Endothelial cell (in vitro differentiated cells): ENCODE data around the gene ARHGEF19. TPM values are rescaled to one million over a fixed set of nuclear protein-coding genes. Genes with fewer than 3 reads are reported as not detected.

Experiments used
- DNase-seq: peaks from one replicate; pipeline ENCODE4 v3.0.0; 2021; ENCODE audit warnings: low spot score
- H3K27ac Mint-ChIP-seq: one replicate; pipeline ENCODE4 v1.8.0; 2021; ENCODE audit warnings: mixed read lengths, inconsistent platforms; ENCODE audit not compliant: unreplicated experiment
- H3K27me3 Mint-ChIP-seq: one replicate; pipeline ENCODE4 v1.8.0; 2021; ENCODE audit warnings: mild to moderate bottlenecking, moderate library complexity, mixed read lengths, inconsistent platforms; ENCODE audit not compliant: unreplicated experiment
- H3K36me3 Mint-ChIP-seq: one replicate; pipeline ENCODE4 v1.8.0; 2021; ENCODE audit warnings: mild to moderate bottlenecking, low read depth, mixed read lengths, inconsistent platforms; ENCODE audit not compliant: unreplicated experiment
- H3K4me1 Mint-ChIP-seq: one replicate; pipeline ENCODE4 v1.8.0; 2021; ENCODE audit warnings: mild to moderate bottlenecking, mixed read lengths, inconsistent platforms; ENCODE audit not compliant: unreplicated experiment
- H3K4me3 Mint-ChIP-seq: one replicate; pipeline ENCODE4 v1.8.0; 2021; ENCODE audit warnings: mild to moderate bottlenecking, mixed read lengths, inconsistent platforms; ENCODE audit not compliant: unreplicated experiment
- H3K9me3 Mint-ChIP-seq: one replicate; pipeline ENCODE4 v1.8.0; 2021; ENCODE audit warnings: mixed read lengths, inconsistent platforms; ENCODE audit not compliant: unreplicated experiment
- total RNA-seq: library from RNA; stranded (reverse); fragmentation: NEBNext Ultra II Directional; extraction: Animal tissue kit (Norgen Biotek cat#: 25700); gene quantifications from one replicate; pipeline ENCODE4 v1.2.1, GENCODE V29; 2021; ENCODE audit not compliant: unreplicated experiment
- TF ChIP-seq, protein P1 (sequence below): fragments of 200-600 bp; sonication (generic); IDR thresholded peaks from one replicate; pipeline ENCODE4 v1.5.0; 2021; ENCODE audit warnings: antibody characterized with exemption; ENCODE audit not compliant: unreplicated experiment

Gene ARHGEF19
- total RNA-seq, 1 donor from 2014 or later: 14.0 TPM

DNA sequence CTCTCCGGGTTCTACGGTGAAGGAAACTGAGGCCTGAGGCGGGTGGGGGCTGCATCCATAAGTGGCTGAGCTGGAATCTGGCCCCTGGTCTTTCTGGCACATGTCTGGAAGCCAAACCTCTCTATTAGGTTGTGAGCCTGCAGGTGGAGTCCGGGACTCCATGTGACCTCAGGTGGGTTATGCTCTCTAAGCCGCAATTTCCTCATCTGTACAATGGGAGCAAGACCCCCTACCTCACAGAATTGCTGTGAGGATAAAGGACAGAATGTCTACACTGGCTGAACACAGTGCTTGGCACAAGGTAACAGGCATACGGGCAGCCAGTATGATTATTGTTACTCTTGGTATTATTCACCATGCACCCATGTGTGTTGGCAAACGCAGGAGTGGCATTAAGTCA, 63.3 kb downstream of the ARHGEF19 start:
- Mint-ChIP-seq H3K4me3 (peak overlapping the region; percentile 85), H3K27me3 (peaks cover 17% of the 10 kb centered on the region), H3K27ac (peak overlapping the region; percentile 88), H3K36me3 (peaks cover 35% of the 10 kb centered on the region), H3K9me3 (no peaks in the 10 kb centered on the region), H3K4me1 (peaks cover 68% of the 10 kb centered on the region)
- no peak for DNase-seq
- TF ChIP-seq, protein P1, sequence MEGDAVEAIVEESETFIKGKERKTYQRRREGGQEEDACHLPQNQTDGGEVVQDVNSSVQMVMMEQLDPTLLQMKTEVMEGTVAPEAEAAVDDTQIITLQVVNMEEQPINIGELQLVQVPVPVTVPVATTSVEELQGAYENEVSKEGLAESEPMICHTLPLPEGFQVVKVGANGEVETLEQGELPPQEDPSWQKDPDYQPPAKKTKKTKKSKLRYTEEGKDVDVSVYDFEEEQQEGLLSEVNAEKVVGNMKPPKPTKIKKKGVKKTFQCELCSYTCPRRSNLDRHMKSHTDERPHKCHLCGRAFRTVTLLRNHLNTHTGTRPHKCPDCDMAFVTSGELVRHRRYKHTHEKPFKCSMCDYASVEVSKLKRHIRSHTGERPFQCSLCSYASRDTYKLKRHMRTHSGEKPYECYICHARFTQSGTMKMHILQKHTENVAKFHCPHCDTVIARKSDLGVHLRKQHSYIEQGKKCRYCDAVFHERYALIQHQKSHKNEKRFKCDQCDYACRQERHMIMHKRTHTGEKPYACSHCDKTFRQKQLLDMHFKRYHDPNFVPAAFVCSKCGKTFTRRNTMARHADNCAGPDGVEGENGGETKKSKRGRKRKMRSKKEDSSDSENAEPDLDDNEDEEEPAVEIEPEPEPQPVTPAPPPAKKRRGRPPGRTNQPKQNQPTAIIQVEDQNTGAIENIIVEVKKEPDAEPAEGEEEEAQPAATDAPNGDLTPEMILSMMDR: no peak

DNA sequence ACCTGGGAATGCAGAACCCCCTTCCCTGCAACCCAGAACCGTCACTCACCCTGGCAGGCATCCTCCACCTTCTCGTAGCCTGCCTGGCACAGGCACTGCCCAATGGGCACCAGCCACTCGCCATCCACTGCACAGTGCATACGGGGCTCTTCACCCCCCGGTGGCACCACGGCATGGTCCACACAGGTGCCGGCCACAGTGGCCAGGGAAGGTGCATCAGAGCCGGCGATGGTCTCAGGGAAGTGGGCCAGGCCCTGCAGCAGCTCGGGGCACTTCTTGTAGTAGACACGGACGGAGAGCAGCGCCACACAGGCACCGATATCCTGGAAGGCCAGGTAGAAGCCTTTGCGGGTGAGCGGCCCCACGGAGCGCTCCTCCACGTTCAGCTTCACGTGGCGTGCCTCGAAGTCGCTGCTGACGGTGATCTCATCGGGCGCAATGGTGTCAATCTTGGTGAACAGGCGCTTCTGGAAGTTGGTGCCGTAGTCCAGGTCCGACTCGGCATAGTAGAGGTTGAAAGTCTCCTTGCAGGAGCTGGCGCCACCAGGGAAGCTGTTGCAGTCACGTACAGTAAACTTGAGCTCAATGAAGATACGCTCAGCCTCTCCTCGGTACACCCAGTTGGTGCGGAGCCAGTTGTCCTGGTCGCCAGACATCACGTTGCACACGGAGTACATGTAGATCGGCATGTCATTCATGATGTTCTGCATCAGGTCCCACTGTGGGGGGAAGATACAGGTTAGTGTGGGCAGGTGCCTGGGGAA, 63.9 kb downstream of the ARHGEF19 start:
- Mint-ChIP-seq H3K4me3 (peak overlapping the region; percentile 85), H3K9me3 (no peaks in the 10 kb centered on the region), H3K4me1 (peaks cover 68% of the 10 kb centered on the region), H3K36me3 (peaks cover 35% of the 10 kb centered on the region), H3K27ac (peak overlapping the region; percentile 88), H3K27me3 (peaks cover 17% of the 10 kb centered on the region)
- TF ChIP-seq, protein P1: no peak
- no peak for DNase-seq

Other genes with a start within 250 kb of the ARHGEF19 start
- gene ZBTB17, start 236.6 kb downstream of the ARHGEF19 start, total RNA-seq: 33.6 TPM
- 0.10 TPM for gene SRARP, start 208.4 kb downstream of the ARHGEF19 start, total RNA-seq
- gene HSPB7, start 194.6 kb downstream of the ARHGEF19 start, total RNA-seq: not detected
- not detected for gene CLCNKA, start 190.6 kb downstream of the ARHGEF19 start, total RNA-seq
- gene CLCNKB, start 168.9 kb downstream of the ARHGEF19 start, total RNA-seq: 0.59 TPM
- gene FAM131C, start 139.0 kb downstream of the ARHGEF19 start, total RNA-seq: 0.56 TPM
- gene EPHA2, start 56.6 kb downstream of the ARHGEF19 start, total RNA-seq: 109 TPM
- 3.6 TPM for gene CPLANE2, start 24.5 kb upstream of the ARHGEF19 start, total RNA-seq
- gene FBXO42, start 139.8 kb upstream of the ARHGEF19 start, total RNA-seq: 17.2 TPM
- 127 TPM for gene SZRD1, start 154.6 kb upstream of the ARHGEF19 start, total RNA-seq
- gene SPATA21, start 224.8 kb upstream of the ARHGEF19 start, total RNA-seq: not detected
- 192 TPM for gene NECAP2, start 228.1 kb upstream of the ARHGEF19 start, total RNA-seq